ENCODE results near the gene CUBN.

The CUBN gene

DNA sequence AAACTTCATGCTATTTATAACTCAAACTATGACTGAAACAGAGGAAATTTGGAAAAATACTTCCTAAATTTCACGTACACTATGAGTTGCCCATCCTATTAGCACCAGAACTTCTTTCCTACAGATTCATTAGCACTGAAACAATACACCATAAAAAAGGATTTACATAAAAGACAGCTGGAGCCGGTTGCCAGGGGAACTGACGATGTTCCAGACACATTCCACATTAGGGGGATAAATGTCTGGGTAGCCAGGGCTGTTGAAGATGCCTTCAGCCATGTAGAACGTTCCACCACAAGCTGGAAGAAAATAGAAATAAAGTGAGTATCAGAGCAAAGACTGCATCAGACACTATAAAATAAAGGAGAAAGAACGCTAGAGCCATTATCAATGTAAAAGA is 182.5 kb downstream of the CUBN start:
- no peak for DNase-seq
- H3K9me3 ChIP-seq (ENCODE audit: severe bottlenecking), result no peaks in the 10 kb centered on the region
- H3K4me3 ChIP-seq (ENCODE audit: low read depth, low read length), result no peak overlapping the region
- H3K36me3 ChIP-seq, result no peaks in the 10 kb centered on the region
- H3K27ac ChIP-seq, result no peak overlapping the region
- H3K27me3 ChIP-seq (ENCODE audit: insufficient read depth, low read depth, severe bottlenecking), result no peaks in the 10 kb centered on the region
- TF ChIP-seq, protein P1, sequence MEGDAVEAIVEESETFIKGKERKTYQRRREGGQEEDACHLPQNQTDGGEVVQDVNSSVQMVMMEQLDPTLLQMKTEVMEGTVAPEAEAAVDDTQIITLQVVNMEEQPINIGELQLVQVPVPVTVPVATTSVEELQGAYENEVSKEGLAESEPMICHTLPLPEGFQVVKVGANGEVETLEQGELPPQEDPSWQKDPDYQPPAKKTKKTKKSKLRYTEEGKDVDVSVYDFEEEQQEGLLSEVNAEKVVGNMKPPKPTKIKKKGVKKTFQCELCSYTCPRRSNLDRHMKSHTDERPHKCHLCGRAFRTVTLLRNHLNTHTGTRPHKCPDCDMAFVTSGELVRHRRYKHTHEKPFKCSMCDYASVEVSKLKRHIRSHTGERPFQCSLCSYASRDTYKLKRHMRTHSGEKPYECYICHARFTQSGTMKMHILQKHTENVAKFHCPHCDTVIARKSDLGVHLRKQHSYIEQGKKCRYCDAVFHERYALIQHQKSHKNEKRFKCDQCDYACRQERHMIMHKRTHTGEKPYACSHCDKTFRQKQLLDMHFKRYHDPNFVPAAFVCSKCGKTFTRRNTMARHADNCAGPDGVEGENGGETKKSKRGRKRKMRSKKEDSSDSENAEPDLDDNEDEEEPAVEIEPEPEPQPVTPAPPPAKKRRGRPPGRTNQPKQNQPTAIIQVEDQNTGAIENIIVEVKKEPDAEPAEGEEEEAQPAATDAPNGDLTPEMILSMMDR (IDR thresholded peaks at IDR 0.05; ENCODE audit: low read depth, low read length), result no peak

DNA sequence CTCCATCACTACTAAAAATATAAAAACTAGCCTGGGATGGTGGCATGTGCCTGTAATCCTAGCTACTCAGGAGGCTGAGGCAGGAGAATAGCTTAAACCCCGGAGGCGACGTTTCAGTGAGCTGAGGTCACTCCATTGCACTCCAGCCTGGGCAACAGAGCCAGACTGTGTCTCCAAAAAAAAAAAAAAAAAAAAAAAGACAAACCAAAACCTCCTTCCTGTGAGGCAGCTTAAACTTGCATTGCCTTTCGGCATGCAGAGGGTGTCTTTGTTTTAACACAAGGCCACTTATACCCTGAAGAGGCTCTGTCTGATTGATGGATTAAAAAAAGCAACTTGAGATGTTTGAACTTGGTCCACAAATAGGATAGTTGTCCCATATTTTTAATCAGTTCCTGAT is 184.0 kb downstream of the CUBN start:
- H3K4me3 ChIP-seq (ENCODE audit: low read depth, low read length), result no peak overlapping the region
- no peaks in the 10 kb centered on the region for H3K9me3 ChIP-seq (ENCODE audit: severe bottlenecking)
- H3K27ac ChIP-seq, result no peak overlapping the region
- no peaks in the 10 kb centered on the region for H3K27me3 ChIP-seq (ENCODE audit: insufficient read depth, low read depth, severe bottlenecking)
- TF ChIP-seq, protein P1 (IDR thresholded peaks at IDR 0.05; ENCODE audit: low read depth, low read length), result no peak
- no peak for DNase-seq
- H3K36me3 ChIP-seq, result no peaks in the 10 kb centered on the region

DNA sequence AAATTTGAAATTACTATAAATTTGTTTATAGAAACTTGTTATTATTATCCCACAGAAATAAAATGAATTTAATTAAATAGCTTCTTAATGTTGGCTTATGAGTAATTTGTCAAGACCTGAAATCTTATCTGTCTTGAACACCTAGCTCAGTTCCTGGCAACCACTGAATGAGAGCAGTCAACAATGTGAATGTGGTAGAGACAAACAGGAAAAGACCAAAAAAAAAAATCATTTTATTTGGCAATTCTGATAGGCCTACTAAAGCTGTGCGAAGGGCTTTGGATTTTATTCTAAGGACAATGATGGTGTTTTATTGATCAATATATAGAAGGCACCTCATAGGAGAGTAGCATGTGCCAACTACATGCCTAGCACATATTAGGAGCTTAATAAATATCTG is 184.6 kb downstream of the CUBN start:
- Histone ChIP-seq H3K4me3 (ENCODE audit: low read depth, low read length) (no peak overlapping the region), H3K9me3 (ENCODE audit: severe bottlenecking) (no peaks in the 10 kb centered on the region), H3K36me3 (no peaks in the 10 kb centered on the region), H3K27ac (no peak overlapping the region), H3K27me3 (ENCODE audit: insufficient read depth, low read depth, severe bottlenecking) (no peaks in the 10 kb centered on the region)
- TF ChIP-seq, protein P1 (IDR thresholded peaks at IDR 0.05; ENCODE audit: low read depth, low read length), result no peak
- no peak for DNase-seq

DNA sequence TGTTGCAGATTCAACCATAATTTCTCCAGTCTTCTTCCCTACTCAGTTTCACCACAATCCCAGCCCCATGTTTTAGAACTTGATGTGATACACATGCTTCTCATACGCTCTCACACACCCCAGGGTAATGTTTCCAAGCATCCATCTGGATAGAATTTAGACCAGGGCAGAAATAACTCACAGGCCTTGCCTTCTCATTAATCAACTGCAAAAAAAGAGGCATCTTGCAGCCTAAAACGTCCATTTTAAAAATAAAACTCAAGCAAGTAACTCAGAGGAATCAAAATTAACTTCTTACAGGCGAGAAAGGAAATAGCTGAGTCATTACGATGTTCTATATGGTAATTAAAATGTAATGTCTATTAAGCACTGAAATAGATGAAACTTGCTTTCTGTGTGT is 185.2 kb downstream of the CUBN start:
- Histone ChIP-seq H3K27ac (no peak overlapping the region), H3K9me3 (ENCODE audit: severe bottlenecking) (no peaks in the 10 kb centered on the region), H3K36me3 (no peaks in the 10 kb centered on the region), H3K27me3 (ENCODE audit: insufficient read depth, low read depth, severe bottlenecking) (no peaks in the 10 kb centered on the region), H3K4me3 (ENCODE audit: low read depth, low read length) (no peak overlapping the region)
- TF ChIP-seq, protein P1 (IDR thresholded peaks at IDR 0.05; ENCODE audit: low read depth, low read length), result no peak
- no peak for DNase-seq

DNA sequence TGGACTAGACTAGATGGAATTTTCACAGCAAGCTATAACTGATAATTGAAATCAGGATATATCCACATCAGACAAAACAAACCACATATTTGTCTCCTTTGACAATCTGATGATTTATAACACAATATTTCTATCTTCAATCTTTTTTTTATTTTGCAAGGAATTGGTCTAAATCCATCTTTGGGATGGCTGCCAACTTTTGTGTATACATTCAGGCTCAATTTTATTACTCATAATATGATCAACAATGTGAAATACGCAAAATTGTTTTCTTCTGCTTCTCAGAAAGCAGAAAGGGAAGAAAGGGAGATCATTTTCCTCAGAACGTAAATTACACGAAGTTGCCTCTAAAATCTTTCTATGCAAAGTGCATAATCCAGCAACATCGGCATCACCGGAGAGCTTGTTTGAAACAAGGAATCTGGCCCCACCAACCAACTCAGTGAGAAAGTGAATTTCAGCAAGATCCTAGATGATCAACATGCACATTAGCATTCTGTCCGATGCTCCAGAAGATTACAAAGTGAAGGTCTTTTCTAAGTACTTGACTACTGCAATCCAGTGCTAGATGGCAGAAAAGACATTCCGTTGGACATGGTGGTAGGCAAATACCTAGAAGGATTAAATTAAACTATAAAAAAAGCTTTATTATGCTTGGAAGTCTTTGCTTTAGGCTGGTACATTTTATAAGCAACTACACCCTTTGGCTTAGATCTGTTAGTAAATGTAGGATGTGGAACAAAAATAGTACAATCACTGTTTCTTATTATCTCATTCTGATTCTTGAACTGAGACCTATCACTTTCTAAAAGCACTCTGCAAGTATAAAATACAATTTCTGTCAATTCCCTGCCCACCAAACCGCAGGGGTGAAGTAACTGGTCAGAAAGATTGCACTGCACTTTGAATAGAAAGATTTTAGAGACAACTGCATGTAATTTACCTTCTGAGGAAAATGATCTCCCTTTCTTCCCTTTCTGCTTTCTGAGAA is 186.0 kb downstream of the CUBN start:
- Histone ChIP-seq H3K4me3 (ENCODE audit: low read depth, low read length) (no peak overlapping the region), H3K36me3 (no peaks in the 10 kb centered on the region), H3K27ac (no peak overlapping the region), H3K27me3 (ENCODE audit: insufficient read depth, low read depth, severe bottlenecking) (no peaks in the 10 kb centered on the region), H3K9me3 (ENCODE audit: severe bottlenecking) (no peaks in the 10 kb centered on the region)
- no peak for DNase-seq
- TF ChIP-seq, protein P1 (IDR thresholded peaks at IDR 0.05; ENCODE audit: low read depth, low read length), result no peak
